ENCODE data around the gene ATXN2.
A peak's percentile ranks its signal among the peaks of the same experiment; 100 is the strongest.

The ATXN2 gene

GRCh38 chr12:111598637-111599452, at the start of gene ATXN2:
Gene ATXN2, minus strand, starts transcription at chr12:111599315. Its CDS starts 281 bp downstream, at chr12:111599034.
- no peak for TF ChIP-seq CTCF (IDR thresholded peaks at IDR 0.05)
- DNase-seq: peak; percentile 53 to 77
- Histone ChIP-seq H3K27ac (peak within 1 kb of the TSS; percentile 92 to 95), H3K27me3 (no peaks in the 10 kb centered on the region), H3K9me3 (no peaks in the 10 kb centered on the region), H3K4me1 (peaks cover 0 to 40% (median 31%) of the 10 kb centered on the region in 4 donors), H3K4me3 (peak within 1 kb of the TSS; percentile 91 to 95), H3K36me3 (no peaks in the 10 kb centered on the region)
- intact Hi-C loops (cut with DNase I; ENCODE audit: low total_unique reads): no loop called here

GRCh38 chr12:111645433-111645832, 46.3 kb upstream of the ATXN2 start:
- Histone ChIP-seq H3K36me3 (peaks cover 54 to 78% (median 63%) of the 10 kb centered on the region in 3 donors), H3K4me1 (peaks cover 0 to 25% (median 13%) of the 10 kb centered on the region in 4 donors), H3K4me3 (no peak overlapping the region), H3K9me3 (no peaks in the 10 kb centered on the region), H3K27me3 (no peaks in the 10 kb centered on the region), H3K27ac (no peak overlapping the region)
- no peak for DNase-seq
- no peak for TF ChIP-seq CTCF (IDR thresholded peaks at IDR 0.05)
- intact Hi-C loops (cut with DNase I; ENCODE audit: low total_unique reads): no loop called here

GRCh38 chr12:111643427-111643826, 44.3 kb upstream of the ATXN2 start:
- intact Hi-C loops (cut with DNase I; ENCODE audit: low total_unique reads): loop anchor here (2.0 kb wide), 1 partner anchor 49 kb away; no protein-coding TSS in a partner anchor
- TF ChIP-seq CTCF (IDR thresholded peaks at IDR 0.05): no peak
- DNase-seq: peak; percentile 32 to 78
- H3K4me1 ChIP-seq: peaks cover 0 to 25% (median 13%) of the 10 kb centered on the region in 4 donors
- H3K27me3 ChIP-seq: no peaks in the 10 kb centered on the region
- H3K36me3 ChIP-seq: peaks cover 36 to 58% (median 43%) of the 10 kb centered on the region in 3 donors
- peak overlapping the region; percentile 73 to 75 for H3K27ac ChIP-seq
- no peaks in the 10 kb centered on the region for H3K9me3 ChIP-seq
- H3K4me3 ChIP-seq: no peak overlapping the region

GRCh38 chr12:111642681-111643426, 43.7 kb upstream of the ATXN2 start:
- DNase-seq: no peak
- Histone ChIP-seq H3K9me3 (no peaks in the 10 kb centered on the region), H3K27ac (peak overlapping the region; percentile 73 to 75), H3K4me1 (peaks cover 0 to 25% (median 13%) of the 10 kb centered on the region in 4 donors), H3K27me3 (no peaks in the 10 kb centered on the region), H3K36me3 (peaks cover 30 to 52% (median 38%) of the 10 kb centered on the region in 3 donors), H3K4me3 (no peak overlapping the region)
- TF ChIP-seq CTCF (IDR thresholded peaks at IDR 0.05): no peak
- intact Hi-C loops (cut with DNase I; ENCODE audit: low total_unique reads): loop anchor here (2.0 kb wide), 1 partner anchor 48 kb away; no protein-coding TSS in a partner anchor

- TF ChIP-seq CTCF (IDR thresholded peaks at IDR 0.05): no peak
- Histone ChIP-seq H3K27me3 (no peaks in the 10 kb centered on the region), H3K36me3 (peaks cover 16 to 29% (median 19%) of the 10 kb centered on the region in 3 donors), H3K4me1 (peaks cover 0 to 44% (median 29%) of the 10 kb centered on the region in 4 donors), H3K4me3 (no peak overlapping the region), H3K27ac (no peak overlapping the region), H3K9me3 (no peaks in the 10 kb centered on the region)
- DNase-seq: no peak
- intact Hi-C loops (cut with DNase I; ENCODE audit: low total_unique reads): no loop called here
Observed at GRCh38 chr12:111640506-111640905, 41.4 kb upstream of the ATXN2 start.
